Fibroblast of the aortic adventitia (primary cell): ENCODE measurements around the gene AUTS2. TPM values are rescaled to one million over a fixed set of nuclear protein-coding genes. Genes with fewer than 3 reads are reported as not detected.

Source experiments
- DNase-seq: peaks from one replicate; pipeline ENCODE4 v3.0.0-alpha.2; 2010; ENCODE audit warnings: low read depth
- H3K4me3 ChIP-seq: 2 replicates; pipeline ENCODE4 v1.5.1; 2011; ENCODE audit warnings: low read depth, mild to moderate bottlenecking, control low read depth, low read length, moderate library complexity
- total RNA-seq: library from RNA; depleted of rRNA; stranded (reverse); fragments of >200 nt; gene quantifications from 2 replicates; pipeline ENCODE4 v1.2.3, GENCODE V29; 2012; ENCODE audit warnings: low replicate concordance
- TF ChIP-seq, protein P1 (sequence below): IDR thresholded peaks from 2 replicates; pipeline ENCODE4 v1.5.1; 2011; ENCODE audit warnings: mild to moderate bottlenecking, low read length, control low read depth, inconsistent platforms; ENCODE audit not compliant: insufficient read depth

Gene AUTS2
- total RNA-seq, 1 donor: 10.7 TPM

DNA sequence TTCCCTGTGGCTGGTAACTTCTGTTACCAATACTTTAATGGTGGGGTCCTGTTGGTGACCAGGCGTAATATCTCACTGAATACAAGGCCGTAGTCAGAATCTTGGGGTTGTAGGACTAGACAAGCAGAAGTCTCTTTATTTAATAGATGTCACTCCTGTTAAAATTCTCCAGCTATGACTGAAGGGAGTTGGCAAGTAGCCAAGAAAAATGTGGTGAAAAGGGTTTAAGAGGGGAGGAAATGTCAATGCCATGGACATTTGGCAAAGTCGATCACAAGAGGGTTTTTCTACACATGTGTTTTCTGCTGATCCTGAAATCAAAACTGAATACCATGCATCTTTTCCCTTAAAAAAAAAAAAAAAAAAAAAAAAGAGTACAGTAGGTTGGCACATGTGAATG lies 533.5 kb downstream of the AUTS2 start:
- H3K4me3 ChIP-seq: no peak overlapping the region
- TF ChIP-seq, protein P1, sequence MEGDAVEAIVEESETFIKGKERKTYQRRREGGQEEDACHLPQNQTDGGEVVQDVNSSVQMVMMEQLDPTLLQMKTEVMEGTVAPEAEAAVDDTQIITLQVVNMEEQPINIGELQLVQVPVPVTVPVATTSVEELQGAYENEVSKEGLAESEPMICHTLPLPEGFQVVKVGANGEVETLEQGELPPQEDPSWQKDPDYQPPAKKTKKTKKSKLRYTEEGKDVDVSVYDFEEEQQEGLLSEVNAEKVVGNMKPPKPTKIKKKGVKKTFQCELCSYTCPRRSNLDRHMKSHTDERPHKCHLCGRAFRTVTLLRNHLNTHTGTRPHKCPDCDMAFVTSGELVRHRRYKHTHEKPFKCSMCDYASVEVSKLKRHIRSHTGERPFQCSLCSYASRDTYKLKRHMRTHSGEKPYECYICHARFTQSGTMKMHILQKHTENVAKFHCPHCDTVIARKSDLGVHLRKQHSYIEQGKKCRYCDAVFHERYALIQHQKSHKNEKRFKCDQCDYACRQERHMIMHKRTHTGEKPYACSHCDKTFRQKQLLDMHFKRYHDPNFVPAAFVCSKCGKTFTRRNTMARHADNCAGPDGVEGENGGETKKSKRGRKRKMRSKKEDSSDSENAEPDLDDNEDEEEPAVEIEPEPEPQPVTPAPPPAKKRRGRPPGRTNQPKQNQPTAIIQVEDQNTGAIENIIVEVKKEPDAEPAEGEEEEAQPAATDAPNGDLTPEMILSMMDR: no peak
- DNase-seq: no peak

DNA sequence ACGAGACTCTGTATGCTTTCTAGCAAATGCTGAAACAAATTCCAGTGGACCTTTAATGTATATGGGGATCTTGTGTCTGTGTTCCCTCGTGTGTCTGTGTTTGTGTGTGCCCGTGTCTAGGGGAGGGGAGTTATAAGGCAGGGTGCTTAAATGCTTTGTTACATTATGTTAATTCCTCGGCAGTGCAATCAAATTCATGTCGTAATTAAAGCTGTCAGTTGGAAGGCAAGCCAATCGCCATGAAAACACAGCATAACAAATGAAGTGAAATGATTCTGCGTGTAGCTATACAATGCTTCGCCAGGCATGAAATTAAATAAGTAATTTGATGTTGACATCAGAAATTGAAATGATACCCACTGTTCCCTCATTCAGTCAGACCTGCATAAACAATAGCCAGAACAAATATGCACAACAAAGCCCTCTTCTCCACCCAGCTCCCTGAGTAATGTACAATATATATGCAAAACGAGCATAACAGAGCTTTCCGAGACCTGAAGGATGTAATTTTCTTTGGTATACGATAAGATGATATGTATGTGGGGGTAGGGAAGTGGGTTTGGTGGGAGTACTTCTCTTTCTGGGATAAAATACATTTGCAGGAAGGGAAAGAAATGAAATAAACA lies 534.1 kb downstream of the AUTS2 start:
- DNase-seq: no peak
- TF ChIP-seq, protein P1: no peak
- no peak overlapping the region for H3K4me3 ChIP-seq

DNA sequence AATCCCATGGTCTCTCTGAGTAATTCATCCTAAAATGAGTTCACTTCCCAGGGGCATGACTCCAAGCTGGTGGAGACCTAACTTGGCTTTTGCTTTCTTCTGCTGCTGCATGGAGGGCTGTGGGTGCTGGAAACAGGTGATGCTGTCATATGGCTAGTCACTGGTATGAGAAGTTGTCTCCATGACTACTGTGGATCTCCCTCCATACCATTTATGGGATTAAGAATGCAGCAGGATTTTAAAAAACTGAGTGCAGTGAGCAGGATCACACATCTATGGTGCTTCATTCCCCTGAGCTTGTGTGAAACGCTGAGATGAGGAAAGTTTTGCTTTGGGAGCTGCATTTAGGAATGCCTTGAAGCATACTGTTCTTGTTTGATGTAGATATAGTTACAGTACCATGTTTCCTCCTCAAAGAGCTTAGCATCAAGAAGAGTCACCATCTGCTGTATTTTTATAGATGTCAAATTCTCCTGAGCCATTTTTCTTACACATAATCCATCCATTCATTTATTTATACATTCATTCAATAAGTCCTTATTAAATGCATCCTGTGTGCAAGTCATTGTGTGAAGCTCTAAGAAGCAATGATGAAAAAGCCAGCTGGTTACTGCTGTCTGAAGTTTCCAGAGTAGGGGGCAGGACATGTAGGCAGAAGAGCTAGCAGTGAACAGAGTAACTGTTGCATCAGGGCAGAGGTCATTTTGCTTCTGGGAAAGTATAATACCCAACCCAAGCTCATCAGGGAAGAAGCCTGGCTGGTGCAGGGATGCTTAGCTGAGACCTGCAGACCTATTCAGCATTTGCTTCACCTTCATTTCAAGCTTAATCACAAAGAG lies 534.8 kb downstream of the AUTS2 start:
- DNase-seq: no peak
- H3K4me3 ChIP-seq: no peak overlapping the region

DNA sequence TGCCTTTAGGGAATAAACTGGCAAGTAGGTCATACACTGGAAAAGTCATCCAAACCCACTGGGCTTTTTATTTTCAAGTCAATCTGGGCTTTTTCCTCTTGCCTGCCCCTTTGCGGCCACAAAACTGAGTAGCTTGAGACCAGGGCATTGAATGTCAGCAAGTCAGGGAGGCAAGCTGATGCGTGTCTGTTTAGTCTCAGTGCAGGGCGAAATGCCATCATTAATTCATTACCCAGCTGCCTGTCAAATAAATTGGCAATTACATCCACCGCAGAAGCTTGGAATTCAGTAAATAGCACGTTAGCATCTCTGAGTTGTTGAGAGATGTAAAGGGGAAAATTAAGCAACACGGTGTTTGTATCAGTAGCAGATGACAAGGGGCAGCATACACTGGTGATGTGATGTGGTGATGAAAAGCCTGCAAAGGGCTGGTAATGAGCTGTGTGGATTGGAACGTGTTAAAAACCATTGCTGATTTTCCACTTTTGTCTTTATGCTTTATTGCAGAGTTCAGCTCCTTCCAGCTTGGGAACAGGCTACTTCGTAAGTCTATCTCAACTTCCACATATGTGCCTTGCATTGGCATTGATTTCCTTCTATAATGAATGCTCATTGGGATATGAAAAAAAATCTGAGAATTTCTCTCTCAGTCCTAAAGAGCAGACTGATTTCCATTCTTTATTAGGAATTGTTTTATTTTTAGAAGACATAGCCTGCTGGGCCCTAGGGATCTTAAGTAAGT lies 535.9 kb downstream of the AUTS2 start:
- TF ChIP-seq, protein P1: no peak
- H3K4me3 ChIP-seq: no peak overlapping the region
- DNase-seq: no peak

More for the DNA sequence above, 534.8 kb downstream of the AUTS2 start:
- TF ChIP-seq, protein P1: no peak

DNA sequence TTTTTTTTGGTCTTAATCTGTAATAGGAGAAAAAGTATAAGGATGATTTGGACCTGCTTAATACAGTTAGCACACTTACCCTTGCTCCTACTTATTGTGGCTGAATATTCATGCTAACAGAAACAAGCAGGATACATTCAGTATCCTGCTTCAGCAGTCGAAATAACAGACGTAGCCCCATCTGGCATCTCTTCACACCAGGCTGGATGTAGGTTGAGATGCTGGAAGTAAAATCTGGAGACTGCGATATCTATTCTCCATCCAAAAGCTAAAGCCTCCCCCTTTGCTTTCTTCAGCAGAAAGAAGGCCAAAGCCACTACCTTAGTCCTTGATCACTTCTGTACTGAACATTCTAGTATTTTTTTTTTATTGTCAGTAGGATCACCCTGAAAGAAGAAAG lies 537.4 kb downstream of the AUTS2 start:
- TF ChIP-seq, protein P1: no peak
- H3K4me3 ChIP-seq: no peak overlapping the region
- DNase-seq: no peak

DNA sequence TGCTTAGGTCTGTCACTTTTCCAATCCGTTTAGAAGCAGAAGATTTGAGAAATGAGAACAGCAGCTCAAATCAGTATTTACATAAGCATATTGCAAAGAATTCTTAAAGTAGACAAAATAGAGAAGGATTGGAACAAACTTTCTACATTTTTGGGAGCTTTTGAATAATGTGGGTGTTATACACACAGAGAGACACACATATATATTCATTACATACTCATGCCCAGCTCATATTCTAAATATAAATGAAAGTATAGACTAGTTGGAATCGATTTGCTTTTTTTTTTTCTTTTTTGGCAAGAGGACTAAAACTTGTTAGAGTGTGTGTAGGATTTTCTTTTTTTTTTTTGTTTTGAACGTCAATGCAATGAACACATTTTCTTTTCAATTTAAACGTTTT lies 538.9 kb downstream of the AUTS2 start:
- no peak overlapping the region for H3K4me3 ChIP-seq
- TF ChIP-seq, protein P1: no peak

More for the DNA sequence above, 538.9 kb downstream of the AUTS2 start:
- DNase-seq: no peak
